Neural progenitor cell (in vitro differentiated cells): ENCODE measurements around the gene MRM2.

Experiments used
- EZH2 ChIP-seq: fragments of 200-600 bp; sonication (generic); IDR thresholded peaks from 2 replicates; pipeline ENCODE4 v1.6.1; 2017; ENCODE audit warnings: antibody characterized with exemption, mild to moderate bottlenecking, moderate library complexity
- TF ChIP-seq, protein P1 (sequence below): fragments of 200-600 bp; sonication (generic); IDR thresholded peaks from 2 replicates; pipeline ENCODE4 v1.5.1; 2017; ENCODE audit warnings: antibody characterized with exemption, mild to moderate bottlenecking

DNA sequence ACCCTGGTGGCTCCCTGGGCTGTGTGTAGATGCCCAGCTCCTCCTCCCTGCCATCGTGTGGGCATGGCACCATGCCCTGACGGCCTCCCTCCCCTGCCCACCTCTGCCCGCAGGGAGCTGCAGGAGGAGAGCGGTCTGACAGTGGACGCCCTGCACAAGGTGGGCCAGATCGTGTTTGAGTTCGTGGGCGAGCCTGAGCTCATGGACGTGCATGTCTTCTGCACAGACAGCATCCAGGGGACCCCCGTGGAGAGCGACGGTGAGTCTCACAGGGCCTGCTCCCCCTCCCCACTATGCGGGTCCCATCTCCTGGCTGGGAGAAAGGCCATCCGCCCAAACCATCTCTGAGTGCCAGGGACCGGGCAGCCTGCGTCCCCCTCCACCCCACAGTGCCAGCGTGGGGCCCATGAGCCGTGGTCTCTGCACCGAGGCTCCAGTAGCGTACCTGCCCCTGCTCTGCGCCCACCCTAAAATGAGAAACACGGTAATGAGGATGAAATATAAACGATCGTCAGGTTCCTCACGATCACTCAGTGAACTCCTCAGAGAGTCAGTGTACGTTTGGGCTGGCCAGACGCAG, 7.8 kb upstream of the MRM2 start:
- TF ChIP-seq EZH2: no peak
- TF ChIP-seq, protein P1, sequence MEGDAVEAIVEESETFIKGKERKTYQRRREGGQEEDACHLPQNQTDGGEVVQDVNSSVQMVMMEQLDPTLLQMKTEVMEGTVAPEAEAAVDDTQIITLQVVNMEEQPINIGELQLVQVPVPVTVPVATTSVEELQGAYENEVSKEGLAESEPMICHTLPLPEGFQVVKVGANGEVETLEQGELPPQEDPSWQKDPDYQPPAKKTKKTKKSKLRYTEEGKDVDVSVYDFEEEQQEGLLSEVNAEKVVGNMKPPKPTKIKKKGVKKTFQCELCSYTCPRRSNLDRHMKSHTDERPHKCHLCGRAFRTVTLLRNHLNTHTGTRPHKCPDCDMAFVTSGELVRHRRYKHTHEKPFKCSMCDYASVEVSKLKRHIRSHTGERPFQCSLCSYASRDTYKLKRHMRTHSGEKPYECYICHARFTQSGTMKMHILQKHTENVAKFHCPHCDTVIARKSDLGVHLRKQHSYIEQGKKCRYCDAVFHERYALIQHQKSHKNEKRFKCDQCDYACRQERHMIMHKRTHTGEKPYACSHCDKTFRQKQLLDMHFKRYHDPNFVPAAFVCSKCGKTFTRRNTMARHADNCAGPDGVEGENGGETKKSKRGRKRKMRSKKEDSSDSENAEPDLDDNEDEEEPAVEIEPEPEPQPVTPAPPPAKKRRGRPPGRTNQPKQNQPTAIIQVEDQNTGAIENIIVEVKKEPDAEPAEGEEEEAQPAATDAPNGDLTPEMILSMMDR: no peak
